UCSD-AML1 (cell line): Measurements from ENCODE around the gene MLLT1.
A peak's percentile ranks its signal among the peaks of the same experiment; 100 is the strongest.

Source experiments
- DNase-seq: peaks from one replicate; lab custom pipeline; 2025; ENCODE audit not compliant: unreplicated experiment; lab: John Stamatoyannopoulos, UW

The MLLT1 gene

GRCh38 chr19:6260376-6260775, 19.4 kb downstream of the MLLT1 start:
- no peak for DNase-seq

DNA sequence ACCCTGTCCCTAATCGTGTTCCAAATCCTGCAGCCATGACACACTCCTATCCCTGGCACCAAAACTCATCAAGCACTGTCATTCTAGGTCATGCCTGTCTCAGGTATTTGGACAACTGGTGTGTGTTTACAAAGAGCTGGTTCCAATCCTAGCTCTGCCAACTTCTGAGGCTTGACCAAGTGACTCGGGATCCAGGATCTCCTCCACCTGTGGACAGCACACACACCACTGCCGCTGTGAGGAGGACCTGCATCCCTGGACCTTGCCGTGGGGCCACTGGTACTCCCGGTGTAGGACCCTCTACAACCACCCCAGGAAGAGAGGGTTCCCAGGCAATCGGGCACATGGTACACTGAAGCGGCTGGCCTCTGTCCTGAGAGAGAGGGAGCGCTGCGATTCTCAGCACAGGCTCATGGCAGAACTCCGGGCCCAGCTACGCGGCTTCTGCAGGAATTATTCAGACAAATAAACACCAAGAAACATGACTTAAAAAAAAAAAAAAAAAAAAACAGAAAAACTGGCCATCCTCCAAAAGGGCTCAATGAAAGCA, 20.4 kb downstream of the MLLT1 start:
- no peak for DNase-seq

DNA sequence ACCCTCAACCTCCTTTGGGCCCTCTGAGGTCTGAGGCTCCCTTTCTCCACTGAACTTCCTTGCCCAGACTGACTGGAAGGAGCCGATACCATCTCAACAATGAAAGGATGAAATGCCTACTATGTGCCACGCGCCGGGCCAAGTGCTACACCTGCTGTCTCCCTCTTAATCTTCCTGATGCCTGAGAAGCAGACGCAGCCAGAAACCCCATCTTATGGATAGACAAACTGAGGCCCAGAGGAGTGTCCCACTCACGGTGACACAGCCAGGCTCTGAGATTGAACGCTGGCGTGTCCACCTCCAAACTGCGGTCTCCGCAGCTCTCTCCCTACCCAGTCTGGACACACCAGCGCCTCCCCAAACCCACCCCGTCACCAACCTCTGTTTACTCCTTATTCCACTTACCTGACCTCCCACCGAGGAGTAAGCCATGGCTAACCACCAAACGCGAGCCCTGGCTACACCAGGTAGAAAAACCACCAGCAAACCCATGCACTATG, 20.9 kb downstream of the MLLT1 start:
- DNase-seq: no peak

- DNase-seq: no peak
These were observed 25.6 kb downstream of the MLLT1 start for GRCh38 chr19:6253954-6254733.

- DNase-seq: no peak
These were observed 27.7 kb downstream of the MLLT1 start for GRCh38 chr19:6252066-6252465.

- no peak for DNase-seq
These were observed 28.9 kb downstream of the MLLT1 start for GRCh38 chr19:6250909-6251308.

- no peak for DNase-seq
These were observed 29.7 kb downstream of the MLLT1 start for GRCh38 chr19:6250024-6250615.

DNA sequence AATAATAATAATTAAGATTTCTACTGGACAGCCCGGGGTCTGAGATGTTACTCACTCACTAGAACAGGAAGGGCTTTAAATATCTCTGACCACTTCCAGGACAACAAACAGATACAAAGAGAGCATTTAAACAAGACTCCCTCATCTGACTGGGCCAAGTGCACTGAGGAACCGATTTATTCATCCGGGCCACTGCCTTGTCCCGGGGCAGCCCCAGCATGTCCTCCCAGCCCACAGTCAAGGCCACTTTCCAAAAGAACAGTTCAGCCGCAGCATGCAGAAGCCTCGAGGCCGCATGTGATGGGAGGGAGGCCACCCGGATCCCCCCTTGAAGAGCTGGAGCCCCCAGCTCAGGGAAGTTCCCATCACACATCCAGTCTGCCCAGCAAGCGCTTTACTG, 30.5 kb downstream of the MLLT1 start:
- DNase-seq: no peak

DNA sequence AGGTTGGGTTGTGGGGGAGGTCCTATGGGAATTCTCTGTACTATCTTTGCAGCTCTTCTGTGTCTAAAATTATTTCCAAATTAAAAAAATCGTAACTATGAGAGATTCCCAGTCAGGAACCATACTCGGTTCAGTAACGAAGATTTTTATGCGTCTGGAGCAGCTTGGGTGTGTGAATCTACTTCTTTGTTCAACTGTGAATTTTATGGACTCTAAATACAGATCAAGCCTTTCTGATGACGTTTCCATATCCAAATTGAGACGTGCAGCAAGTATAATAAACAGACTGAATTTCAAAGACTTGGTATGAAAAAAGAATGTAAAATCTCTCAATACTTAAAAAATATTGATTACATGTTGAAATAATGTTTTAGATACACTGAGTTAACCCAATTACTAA, 30.9 kb downstream of the MLLT1 start:
- no peak for DNase-seq

- no peak for DNase-seq
These were observed 31.4 kb downstream of the MLLT1 start for GRCh38 chr19:6248341-6248740.

DNA sequence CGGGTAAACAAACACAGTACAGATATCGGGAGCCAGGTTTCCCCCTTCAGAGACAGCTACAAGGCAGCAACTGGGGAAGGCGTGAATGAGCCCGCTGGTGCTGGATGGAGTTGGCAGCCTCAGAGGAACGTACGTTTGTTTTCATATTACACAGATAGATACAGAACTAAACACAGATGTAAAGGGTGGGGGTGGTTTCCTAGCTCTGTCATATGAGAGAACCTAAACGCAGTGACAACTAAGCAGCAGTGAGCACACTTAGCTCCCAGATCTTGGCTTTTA, 32.8 kb downstream of the MLLT1 start:
- no peak for DNase-seq

DNA sequence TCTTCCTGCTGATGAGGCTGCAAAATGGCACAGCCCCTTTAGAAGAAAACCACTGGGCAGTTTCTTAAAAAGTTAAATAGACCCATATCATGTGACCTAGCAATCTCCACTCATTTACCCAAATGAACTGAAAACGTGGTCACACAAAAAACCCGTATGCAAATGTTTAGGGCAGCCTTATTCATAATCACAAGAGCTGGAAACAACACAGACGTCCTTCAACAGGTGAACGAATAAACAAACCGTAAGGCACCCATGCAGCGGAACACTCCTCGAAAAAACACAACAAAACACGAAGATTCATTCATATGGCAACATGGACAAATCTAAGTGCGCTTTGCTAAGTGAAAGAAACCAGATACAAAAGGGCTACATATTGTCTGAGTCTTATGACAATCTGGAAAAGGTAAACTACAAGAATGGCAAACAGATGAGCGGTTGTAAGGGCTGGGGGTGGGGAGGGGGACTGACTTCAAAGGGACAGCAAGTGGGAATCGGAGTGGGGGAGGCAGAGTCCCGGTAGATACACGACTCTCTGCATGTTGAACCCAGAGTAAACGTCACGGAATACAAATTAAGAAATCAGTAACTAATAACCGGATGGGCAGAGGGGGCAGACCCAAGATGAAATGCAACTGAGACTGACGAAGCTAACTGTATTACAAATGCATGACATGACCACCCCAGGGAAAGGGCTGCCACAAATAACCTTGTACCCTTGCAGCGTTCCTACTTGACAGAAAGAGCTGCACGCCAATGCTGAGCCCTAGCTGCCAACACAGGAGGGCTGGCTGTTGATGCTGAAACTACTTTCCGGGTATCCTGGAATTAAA, 33.4 kb downstream of the MLLT1 start:
- no peak for DNase-seq

DNA sequence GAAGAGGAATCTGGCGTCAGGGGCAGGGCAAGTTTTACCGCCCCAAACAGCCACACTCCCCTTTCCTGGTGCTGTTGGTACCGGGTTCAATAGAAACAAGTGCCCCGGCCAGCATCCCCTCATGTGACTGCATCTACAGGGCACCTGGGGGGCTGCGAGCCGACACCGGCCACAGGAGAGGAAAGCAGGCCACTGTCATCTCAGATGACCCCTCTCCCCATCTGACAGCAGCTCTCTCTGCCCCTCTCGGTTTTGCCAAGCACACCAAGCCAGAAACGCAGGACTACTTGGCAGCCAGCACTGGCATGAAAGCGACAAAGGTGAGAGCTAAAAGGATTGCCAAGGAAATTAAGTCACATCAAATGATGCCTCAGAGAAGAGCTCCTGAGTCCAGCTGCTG, 37.1 kb downstream of the MLLT1 start:
- DNase-seq: no peak

- no peak for DNase-seq
These were observed 37.9 kb downstream of the MLLT1 start for GRCh38 chr19:6241680-6242377.

- DNase-seq: no peak
These were observed 38.7 kb downstream of the MLLT1 start for GRCh38 chr19:6241056-6241455.

- DNase-seq: no peak
These were observed 39.7 kb downstream of the MLLT1 start for GRCh38 chr19:6239871-6240676.

DNA sequence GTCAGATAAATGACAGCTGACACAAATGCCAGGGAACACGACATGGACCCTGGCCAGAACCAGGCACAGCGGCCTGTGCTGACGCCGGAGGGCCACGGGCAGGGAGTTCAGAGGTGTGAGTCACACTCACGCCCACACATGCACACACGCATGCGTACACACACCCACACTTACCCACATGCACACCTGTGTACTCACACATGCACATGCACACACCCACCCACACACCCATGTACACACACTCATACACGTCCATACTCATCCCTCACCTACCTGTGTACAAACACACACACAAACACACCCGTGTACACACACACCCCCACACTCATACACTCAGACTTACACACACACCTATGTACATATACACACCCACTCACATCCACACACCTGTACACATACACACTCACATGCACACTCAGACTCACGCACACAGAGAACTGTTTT, 40.4 kb downstream of the MLLT1 start:
- no peak for DNase-seq

DNA sequence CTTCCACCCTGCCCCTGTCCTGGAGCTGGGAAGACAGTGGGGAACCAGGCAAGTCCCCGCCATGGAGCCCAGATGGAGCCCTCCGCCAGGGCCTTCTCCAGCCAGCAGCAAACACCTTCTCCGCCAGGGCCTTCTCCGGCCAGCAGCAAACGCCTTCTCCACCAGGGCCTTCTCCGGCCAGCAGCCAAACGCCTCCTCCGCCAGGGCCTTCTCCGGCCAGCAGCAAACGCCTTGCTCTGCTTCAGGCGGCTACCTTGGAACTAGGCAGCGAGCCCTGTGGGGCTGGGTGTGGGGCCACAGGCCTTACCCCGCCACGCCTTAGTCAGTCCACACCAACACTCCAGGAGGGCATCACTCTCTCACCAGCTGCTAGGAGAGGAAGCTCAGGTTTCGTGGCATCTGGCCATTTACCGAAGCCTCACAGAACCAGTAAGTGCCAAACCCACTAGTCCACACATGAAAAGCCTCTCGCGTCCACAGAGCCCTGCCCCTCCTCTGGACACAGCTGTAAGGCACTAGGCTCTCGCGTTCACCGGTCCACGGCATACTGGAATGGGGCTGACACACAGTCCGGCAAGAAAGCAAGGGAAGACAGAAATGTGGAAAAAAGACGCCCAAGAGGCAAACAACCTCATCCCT, 41.0 kb downstream of the MLLT1 start:
- DNase-seq: no peak

GRCh38 chr19:6238256-6238642, 41.5 kb downstream of the MLLT1 start:
- DNase-seq: peak; percentile 75
